Effector memory CD8-positive, alpha-beta T cell (primary cell): ENCODE measurements around the gene FRG2B.
"Not testable (repeated sequence)": the region's sequence is repeated elsewhere in the genome, so short reads cannot be mapped to it uniquely, and the experiment has no call there.

ENCODE experiments used
- ATAC-seq: fragments of 150-1000 bp; cut with Tn5 transposase; replicated peaks from 2 replicates; pipeline ENCODE4 v1.10.0; 2021; ENCODE audit warnings: mild to moderate bottlenecking, moderate library complexity
- DNase-seq, 3 experiments: peaks; one replicate each; pipeline ENCODE4 v3.0.0; 2021
- H3K27ac Mint-ChIP-seq, 2 donors: one replicate each; pipeline ENCODE4 v1.8.0; 2022; ENCODE audit warnings: mild to moderate bottlenecking in 2 of 2, mixed read lengths in 2 of 2, moderate library complexity in 2 of 2
- H3K27me3 Mint-ChIP-seq, 2 donors: one replicate each; pipeline ENCODE4 v1.8.0; 2022; ENCODE audit warnings: mixed read lengths in 2 of 2
- H3K36me3 Mint-ChIP-seq: one replicate; pipeline ENCODE4 v1.8.0; 2022; ENCODE audit warnings: mild to moderate bottlenecking, moderate library complexity, mixed read lengths; ENCODE audit not compliant: insufficient read depth
- H3K4me1 Mint-ChIP-seq, 2 donors: one replicate each; pipeline ENCODE4 v1.8.0; 2022; ENCODE audit warnings: low read depth in 2 of 2, mixed read lengths in 2 of 2
- H3K4me3 Mint-ChIP-seq, 2 donors: one replicate each; pipeline ENCODE4 v1.8.0; 2022; ENCODE audit warnings: mild to moderate bottlenecking in 2 of 2, mixed read lengths in 2 of 2, moderate library complexity in 2 of 2
- H3K9me3 Mint-ChIP-seq, 2 donors: one replicate each; pipeline ENCODE4 v1.8.0; 2022; ENCODE audit warnings: mixed read lengths in 2 of 2

Gene FRG2B

DNA sequence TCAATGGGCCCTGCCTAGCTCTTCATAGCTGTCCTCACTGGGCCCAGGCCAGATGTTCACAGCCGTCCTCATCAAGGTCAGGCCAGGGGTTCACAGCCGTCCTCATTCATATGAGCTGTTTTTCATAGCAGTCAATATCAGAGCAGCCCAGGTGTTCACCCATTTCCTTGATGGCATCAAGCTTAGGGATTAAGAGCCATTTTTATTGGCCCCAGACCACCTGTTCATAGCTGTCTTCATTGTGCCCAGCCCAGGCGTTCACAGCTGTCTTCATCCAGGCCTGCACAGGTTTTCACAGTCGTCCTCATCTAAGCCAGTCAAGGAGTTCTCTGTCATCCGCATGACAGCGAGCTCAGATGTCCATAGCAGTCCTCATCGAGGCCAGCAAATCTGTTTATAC lies 9.4 kb downstream of the FRG2B start:
- DNase-seq (no peak), ATAC-seq (no peak)
- peaks cover 27 to 29% of the 10 kb centered on the region in 2 donors for H3K27me3 Mint-ChIP-seq
- no peaks in the 10 kb centered on the region for H3K36me3 Mint-ChIP-seq
- H3K27ac Mint-ChIP-seq, result no peak overlapping the region
- H3K9me3 Mint-ChIP-seq, result no peaks in the 10 kb centered on the region
- peaks cover 0 to 1% of the 10 kb centered on the region in 2 donors for H3K4me1 Mint-ChIP-seq
- no peak overlapping the region for H3K4me3 Mint-ChIP-seq

- DNase-seq (no peak), ATAC-seq (no peak)
- H3K4me3 Mint-ChIP-seq, result no peak overlapping the region
- no peaks in the 10 kb centered on the region for H3K9me3 Mint-ChIP-seq
- no peak overlapping the region for H3K27ac Mint-ChIP-seq
- H3K27me3 Mint-ChIP-seq, result peaks cover 26% of the 10 kb centered on the region in 2 donors
- no peaks in the 10 kb centered on the region for H3K36me3 Mint-ChIP-seq
- H3K4me1 Mint-ChIP-seq, result peaks cover 0 to 1% of the 10 kb centered on the region in 2 donors
Observed at GRCh38 chr10:133616371-133617130, 10.0 kb downstream of the FRG2B start.

DNA sequence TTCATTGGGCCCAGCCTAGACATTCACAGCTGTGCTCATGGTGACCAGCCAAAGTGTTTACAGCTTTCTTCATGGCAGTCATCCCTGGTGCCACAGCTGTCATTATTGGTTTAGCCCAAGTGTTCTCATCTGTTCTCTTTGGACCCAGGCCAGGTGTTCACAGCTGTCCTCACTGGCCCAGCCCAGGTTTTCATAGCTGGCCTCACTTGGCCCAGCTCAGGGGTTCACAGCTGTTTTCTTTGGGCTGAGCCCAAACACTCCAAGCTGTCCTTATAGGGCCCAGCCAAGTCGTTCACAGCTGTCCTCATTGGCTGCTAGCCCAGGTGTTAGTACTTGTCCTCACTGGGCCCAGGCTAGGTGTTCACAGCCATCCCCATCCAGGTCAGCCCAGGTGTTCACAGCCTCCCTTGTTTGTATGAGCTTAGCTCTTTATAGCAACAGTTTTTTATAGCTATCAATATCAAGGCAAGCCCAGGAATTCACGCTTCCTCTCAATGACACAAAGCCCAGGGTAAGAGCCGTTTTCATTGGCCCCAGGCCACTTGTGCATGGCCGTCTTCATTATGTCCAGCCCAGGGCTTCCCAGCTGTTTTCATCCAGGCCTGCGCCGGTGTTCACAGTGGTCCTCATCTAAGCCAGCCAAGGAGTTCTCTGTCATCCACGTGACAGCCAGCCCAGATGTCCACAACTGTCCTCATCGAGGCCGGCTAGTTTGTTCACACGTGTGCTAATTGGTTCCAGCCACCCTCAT lies 11.6 kb downstream of the FRG2B start:
- H3K9me3 Mint-ChIP-seq, result no peaks in the 10 kb centered on the region
- H3K4me1 Mint-ChIP-seq, result peaks cover 0 to 1% of the 10 kb centered on the region in 2 donors
- no peak overlapping the region for H3K4me3 Mint-ChIP-seq
- DNase-seq (no peak), ATAC-seq (no peak)
- H3K36me3 Mint-ChIP-seq, result peaks cover 2% of the 10 kb centered on the region
- peaks cover 21 to 28% of the 10 kb centered on the region in 2 donors for H3K27me3 Mint-ChIP-seq
- no peak overlapping the region for H3K27ac Mint-ChIP-seq

- Mint-ChIP-seq H3K27me3 (peaks cover 23 to 32% of the 10 kb centered on the region in 2 donors), H3K9me3 (no peaks in the 10 kb centered on the region), H3K27ac (no peak overlapping the region), H3K4me1 (no peaks in the 10 kb centered on the region), H3K4me3 (no peak overlapping the region), H3K36me3 (peaks cover 2% of the 10 kb centered on the region)
- ATAC-seq (no peak), DNase-seq (no peak)
Observed at GRCh38 chr10:133613699-133614098, 12.9 kb downstream of the FRG2B start.

DNA sequence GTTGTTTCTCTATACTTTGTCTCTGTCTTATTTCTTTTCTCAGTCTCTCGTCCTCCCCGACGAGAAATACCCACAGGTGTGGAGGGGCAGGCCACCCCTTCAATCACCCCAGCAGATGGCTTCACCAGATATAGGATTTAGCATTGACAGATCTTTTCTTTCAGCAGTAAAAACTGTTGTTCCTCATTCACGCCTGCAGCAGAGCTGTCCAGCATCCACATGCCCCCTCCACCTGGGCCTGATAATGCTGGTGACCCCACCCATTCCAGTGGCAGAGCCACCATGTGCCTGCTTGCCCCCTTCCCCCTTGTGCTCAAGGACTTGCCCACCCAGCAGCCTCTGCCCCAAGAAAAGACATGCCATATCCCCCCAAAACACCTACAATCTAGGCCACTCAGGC lies 15.5 kb downstream of the FRG2B start:
- no peak overlapping the region for H3K27ac Mint-ChIP-seq
- no peak overlapping the region for H3K4me3 Mint-ChIP-seq
- peaks cover 2% of the 10 kb centered on the region for H3K36me3 Mint-ChIP-seq
- DNase-seq, result no peak
- peaks cover 41 to 56% of the 10 kb centered on the region in 2 donors for H3K27me3 Mint-ChIP-seq
- no peaks in the 10 kb centered on the region for H3K9me3 Mint-ChIP-seq
- H3K4me1 Mint-ChIP-seq, result no peaks in the 10 kb centered on the region
- ATAC-seq, result no peak

- H3K27me3 Mint-ChIP-seq, result peaks cover 63 to 78% of the 10 kb centered on the region in 2 donors
- H3K4me1 Mint-ChIP-seq, result no peaks in the 10 kb centered on the region
- no peak overlapping the region for H3K27ac Mint-ChIP-seq
- DNase-seq (no peak), ATAC-seq (peak; percentile 44)
- peaks cover 2% of the 10 kb centered on the region for H3K36me3 Mint-ChIP-seq
- no peaks in the 10 kb centered on the region for H3K9me3 Mint-ChIP-seq
- no peak overlapping the region for H3K4me3 Mint-ChIP-seq
Observed at GRCh38 chr10:133608855-133609254, 17.7 kb downstream of the FRG2B start.

- H3K36me3 Mint-ChIP-seq, DNase-seq, H3K27ac Mint-ChIP-seq, H3K4me1 Mint-ChIP-seq, H3K9me3 Mint-ChIP-seq, H3K4me3 Mint-ChIP-seq, ATAC-seq: not testable (repeated sequence)
- H3K27me3 Mint-ChIP-seq, result peaks cover 77 to 97% of the 10 kb centered on the region in 2 donors
Observed at GRCh38 chr10:133603434-133603833, 23.2 kb downstream of the FRG2B start.

- Mint-ChIP-seq H3K9me3 (no peaks in the 10 kb centered on the region), H3K36me3 (no peaks in the 10 kb centered on the region), H3K27ac (no peak overlapping the region), H3K27me3 (peaks cover 83 to 100% of the 10 kb centered on the region in 2 donors), H3K4me1 (no peaks in the 10 kb centered on the region), H3K4me3 (no peak overlapping the region)
- ATAC-seq (no peak), DNase-seq (no peak)
Observed at GRCh38 chr10:133600657-133601056, 25.9 kb downstream of the FRG2B start.

DNA sequence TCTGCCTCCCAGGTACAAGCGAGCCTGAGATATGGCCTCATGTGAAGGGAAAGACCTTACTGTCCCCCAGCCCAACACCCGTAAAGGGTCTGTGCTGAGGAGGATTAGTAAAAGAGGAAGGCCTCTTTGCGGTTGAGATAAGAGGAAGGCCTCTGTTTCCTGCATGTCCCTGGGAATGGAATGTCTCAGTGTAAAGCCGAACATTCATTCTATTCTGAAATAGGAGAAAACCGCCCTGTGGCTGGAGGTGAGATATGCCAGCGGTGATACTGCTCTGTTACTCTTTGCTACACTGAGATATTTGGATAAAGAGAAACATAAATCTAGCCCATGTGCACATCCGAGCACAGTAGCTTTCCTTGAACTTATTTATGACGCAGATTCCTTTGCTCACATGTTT lies 26.7 kb downstream of the FRG2B start:
- H3K27me3 Mint-ChIP-seq, result peaks cover 80 to 100% of the 10 kb centered on the region in 2 donors
- H3K27ac Mint-ChIP-seq, ATAC-seq: not testable (repeated sequence)

DNA sequence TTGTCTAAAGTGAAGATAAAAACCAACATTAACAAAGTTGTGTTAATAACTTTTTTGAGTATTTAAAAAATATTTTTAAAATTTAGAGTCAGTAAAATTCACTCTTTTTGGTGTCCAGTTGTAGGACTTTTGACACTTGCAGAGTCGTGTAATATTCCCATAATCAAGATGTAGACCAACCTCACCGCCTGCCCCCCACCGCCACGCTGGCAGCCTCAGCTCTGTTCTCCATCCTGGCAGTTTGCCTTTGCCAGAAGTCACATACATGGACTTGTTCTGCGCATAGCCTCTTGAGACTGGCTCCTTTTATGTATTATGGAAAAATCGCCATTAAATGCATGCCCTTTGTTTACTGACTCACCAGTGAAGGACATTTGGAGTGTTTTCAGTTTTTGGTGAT lies 33.9 kb downstream of the FRG2B start:
- Mint-ChIP-seq H3K9me3 (no peaks in the 10 kb centered on the region), H3K4me1 (no peaks in the 10 kb centered on the region), H3K36me3 (no peaks in the 10 kb centered on the region), H3K27me3 (peaks cover 57 to 68% of the 10 kb centered on the region in 2 donors), H3K27ac (no peak overlapping the region), H3K4me3 (no peak overlapping the region)
- ATAC-seq, result no peak
- no peak for DNase-seq

More for the DNA sequence above, 26.7 kb downstream of the FRG2B start:
- H3K36me3 Mint-ChIP-seq, H3K4me1 Mint-ChIP-seq, H3K9me3 Mint-ChIP-seq, DNase-seq, H3K4me3 Mint-ChIP-seq: not testable (repeated sequence)

DNA sequence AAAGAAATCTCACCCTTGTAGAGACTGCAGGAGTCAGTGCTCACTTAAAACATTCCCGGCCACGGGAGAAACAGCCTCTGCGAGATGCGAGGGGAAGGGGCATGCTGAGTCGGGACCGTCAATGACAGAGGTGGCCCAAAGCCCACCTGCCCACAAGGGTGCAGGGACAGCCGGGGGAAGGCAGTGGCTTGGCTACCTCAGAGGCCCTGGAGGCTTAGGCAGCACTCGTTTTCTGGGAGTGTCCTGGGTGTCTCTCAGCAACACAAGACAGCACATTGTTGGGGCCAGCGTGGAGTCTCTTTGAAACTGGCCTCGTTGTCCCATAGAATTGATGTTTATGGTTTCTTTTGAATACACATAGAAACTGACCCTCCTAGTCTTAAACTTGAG lies 35.6 kb downstream of the FRG2B start:
- Mint-ChIP-seq H3K36me3 (no peaks in the 10 kb centered on the region), H3K9me3 (no peaks in the 10 kb centered on the region), H3K4me3 (no peak overlapping the region), H3K27me3 (peaks cover 40 to 51% of the 10 kb centered on the region in 2 donors), H3K4me1 (peaks cover 0 to 3% of the 10 kb centered on the region in 2 donors), H3K27ac (no peak overlapping the region)
- ATAC-seq (no peak), DNase-seq (no peak)

GRCh38 chr10:133590226-133590969 lies 36.2 kb downstream of the FRG2B start:
- H3K27me3 Mint-ChIP-seq, result peaks cover 37 to 45% of the 10 kb centered on the region in 2 donors
- DNase-seq, result no peak
- H3K36me3 Mint-ChIP-seq, result no peaks in the 10 kb centered on the region
- no peak for ATAC-seq
- no peak overlapping the region for H3K4me3 Mint-ChIP-seq
- H3K9me3 Mint-ChIP-seq, result no peaks in the 10 kb centered on the region
- H3K27ac Mint-ChIP-seq, result no peak overlapping the region
- peaks cover 0 to 3% of the 10 kb centered on the region in 2 donors for H3K4me1 Mint-ChIP-seq

GRCh38 chr10:133577037-133577436 lies 49.6 kb downstream of the FRG2B start:
- DNase-seq, H3K9me3 Mint-ChIP-seq, H3K4me1 Mint-ChIP-seq, H3K27ac Mint-ChIP-seq, H3K36me3 Mint-ChIP-seq, ATAC-seq, H3K4me3 Mint-ChIP-seq: not testable (repeated sequence)
- H3K27me3 Mint-ChIP-seq, result peaks cover 6 to 28% of the 10 kb centered on the region in 2 donors
